AG04449 (cell line): Measurements from ENCODE around the gene SCUBE1.

Experiments
- CTCF ChIA-PET: fragments of 350-600 bp; formaldehyde crosslinking; extraction: SDS; loops from one replicate; lab custom pipeline; 2021; ENCODE audit warnings: antibody characterized with exemption; lab: Yijun Ruan, JAX
- POLR2A ChIA-PET: fragments of 400-600, 350-600 bp; formaldehyde crosslinking; extraction: SDS; loops from one replicate; lab custom pipeline; 2020; ENCODE audit warnings: antibody characterized with exemption, inconsistent platforms; lab: Yijun Ruan, JAX
- DNase-seq: peaks from one replicate; pipeline ENCODE4 v3.0.0-alpha.2; 2010; ENCODE audit warnings: low read depth, low spot score
- H3K4me3 ChIP-seq: 2 replicates; pipeline ENCODE4 v1.5.1; 2011; ENCODE audit warnings: low read depth, mild to moderate bottlenecking, control low read depth, low read length
- CTCF ChIP-seq: IDR thresholded peaks from one replicate; pipeline ENCODE4 v1.5.1; 2011; ENCODE audit warnings: mild to moderate bottlenecking, moderate library complexity, low read length, control low read depth, inconsistent platforms; ENCODE audit not compliant: insufficient read depth; ENCODE audit errors: missing control alignments

Gene SCUBE1

GRCh38 chr22:43233529-43233928, 109.6 kb downstream of the SCUBE1 start:
- ChIA-PET POLR2A (no interaction called here), CTCF (interaction anchor here (1.2 to 10.3 kb wide), 6 partner anchors 9 to 151 kb away, joined by 4 to 132 read pairs (median 5); no protein-coding TSS in a partner anchor)
- DNase-seq, result no peak
- TF ChIP-seq CTCF, result no peak
- H3K4me3 ChIP-seq, result no peak overlapping the region

GRCh38 chr22:43232445-43232844, 110.7 kb downstream of the SCUBE1 start:
- no peak for DNase-seq
- H3K4me3 ChIP-seq, result no peak overlapping the region
- ChIA-PET POLR2A (no interaction called here), CTCF (interaction anchor here (1.0 to 10.3 kb wide), 15 partner anchors 8 to 594 kb away, joined by 3 to 132 read pairs (median 5); no protein-coding TSS in a partner anchor)
- no peak for TF ChIP-seq CTCF

- ChIA-PET CTCF (interaction anchor here (0.6 to 10.3 kb wide), 24 partner anchors 9 to 653 kb away, joined by 3 to 132 read pairs (median 4); partner anchors contain the start of gene TTLL12), POLR2A (no interaction called here)
- H3K4me3 ChIP-seq, result no peak overlapping the region
- no peak for TF ChIP-seq CTCF
- no peak for DNase-seq
These were observed 111.5 kb downstream of the SCUBE1 start for GRCh38 chr22:43231724-43232034.

GRCh38 chr22:43230971-43231723, 112.0 kb downstream of the SCUBE1 start:
- TF ChIP-seq CTCF, result peak; percentile 92
- ChIA-PET POLR2A (no interaction called here), CTCF (interaction anchor here (0.6 to 10.3 kb wide), 26 partner anchors 10 to 654 kb away, joined by 3 to 132 read pairs (median 4); partner anchors contain the start of gene TTLL12)
- no peak for DNase-seq
- no peak overlapping the region for H3K4me3 ChIP-seq

- ChIA-PET POLR2A (no interaction called here), CTCF (interaction anchor here (0.7 to 10.3 kb wide), 7 partner anchors 9 to 654 kb away, joined by 3 to 132 read pairs (median 8); partner anchors contain the start of gene TTLL12)
- no peak for TF ChIP-seq CTCF
- no peak for DNase-seq
- H3K4me3 ChIP-seq, result no peak overlapping the region
These were observed 112.6 kb downstream of the SCUBE1 start for GRCh38 chr22:43230571-43230970.

- CTCF ChIA-PET, result interaction anchor here (0.8 to 10.3 kb wide), 9 partner anchors 10 to 155 kb away, joined by 3 to 132 read pairs (median 4); partner anchors contain the start of gene TTLL12
- POLR2A ChIA-PET, result no interaction called here
- no peak for DNase-seq
- H3K4me3 ChIP-seq, result no peak overlapping the region
- no peak for TF ChIP-seq CTCF
These were observed 114.3 kb downstream of the SCUBE1 start for GRCh38 chr22:43228863-43229262.
